Panc1 (cell line): ENCODE data around the gene ETNPPL.

ENCODE experiments used
- CTCF ChIP-seq: fragments of 450-650 bp; IDR thresholded peaks from 2 replicates; pipeline ENCODE4 v1.5.1; 2017; ENCODE audit warnings: mild to moderate bottlenecking
- POLR2AphosphoS5 ChIP-seq: IDR thresholded peaks from 2 replicates; pipeline ENCODE4 v1.6.1; 2012; ENCODE audit warnings: mild to moderate bottlenecking, low read depth, low read length, moderate library complexity
- SIN3A ChIP-seq: IDR thresholded peaks from 2 replicates; pipeline ENCODE4 v1.6.1; 2012; ENCODE audit warnings: low read depth, mild to moderate bottlenecking, low read length, moderate library complexity, borderline replicate concordance; ENCODE audit not compliant: insufficient read depth
- TF ChIP-seq, protein P1 (sequence below), 2 experiments: IDR thresholded peaks; 2 replicates each; pipeline ENCODE4 v1.6.1; 2011 to 2012; ENCODE audit warnings: low read depth in 2 of 2, control low read depth in 1 of 2, low read length in 1 of 2, mild to moderate bottlenecking in 1 of 2, moderate library complexity in 1 of 2; ENCODE audit not compliant: insufficient read depth in 1 of 2

- TF ChIP-seq CTCF (no peak), POLR2AphosphoS5 (no peak), SIN3A (no peak)
- TF ChIP-seq, protein P1, sequence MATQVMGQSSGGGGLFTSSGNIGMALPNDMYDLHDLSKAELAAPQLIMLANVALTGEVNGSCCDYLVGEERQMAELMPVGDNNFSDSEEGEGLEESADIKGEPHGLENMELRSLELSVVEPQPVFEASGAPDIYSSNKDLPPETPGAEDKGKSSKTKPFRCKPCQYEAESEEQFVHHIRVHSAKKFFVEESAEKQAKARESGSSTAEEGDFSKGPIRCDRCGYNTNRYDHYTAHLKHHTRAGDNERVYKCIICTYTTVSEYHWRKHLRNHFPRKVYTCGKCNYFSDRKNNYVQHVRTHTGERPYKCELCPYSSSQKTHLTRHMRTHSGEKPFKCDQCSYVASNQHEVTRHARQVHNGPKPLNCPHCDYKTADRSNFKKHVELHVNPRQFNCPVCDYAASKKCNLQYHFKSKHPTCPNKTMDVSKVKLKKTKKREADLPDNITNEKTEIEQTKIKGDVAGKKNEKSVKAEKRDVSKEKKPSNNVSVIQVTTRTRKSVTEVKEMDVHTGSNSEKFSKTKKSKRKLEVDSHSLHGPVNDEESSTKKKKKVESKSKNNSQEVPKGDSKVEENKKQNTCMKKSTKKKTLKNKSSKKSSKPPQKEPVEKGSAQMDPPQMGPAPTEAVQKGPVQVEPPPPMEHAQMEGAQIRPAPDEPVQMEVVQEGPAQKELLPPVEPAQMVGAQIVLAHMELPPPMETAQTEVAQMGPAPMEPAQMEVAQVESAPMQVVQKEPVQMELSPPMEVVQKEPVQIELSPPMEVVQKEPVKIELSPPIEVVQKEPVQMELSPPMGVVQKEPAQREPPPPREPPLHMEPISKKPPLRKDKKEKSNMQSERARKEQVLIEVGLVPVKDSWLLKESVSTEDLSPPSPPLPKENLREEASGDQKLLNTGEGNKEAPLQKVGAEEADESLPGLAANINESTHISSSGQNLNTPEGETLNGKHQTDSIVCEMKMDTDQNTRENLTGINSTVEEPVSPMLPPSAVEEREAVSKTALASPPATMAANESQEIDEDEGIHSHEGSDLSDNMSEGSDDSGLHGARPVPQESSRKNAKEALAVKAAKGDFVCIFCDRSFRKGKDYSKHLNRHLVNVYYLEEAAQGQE (IDR thresholded peaks at IDR 0.05; ENCODE audit: insufficient read depth in 1 of 2, low read depth in 2 of 2, low read length in 1 of 2) = no peak
Measured at GRCh38 chr4:108693819-108694218, 69.0 kb downstream of the ETNPPL start.
